A673 (cell line): ENCODE measurements around the gene POU4F3.

Experiments used
- CTCF ChIP-seq: fragments of 300-800, 200-600 bp; sonication (generic); conservative IDR thresholded peaks from 2 replicates; pipeline ENCODE4 v1.5.1; 2017; ENCODE audit warnings: low read depth, mild to moderate bottlenecking, antibody characterized with exemption, low read length, moderate library complexity, mixed read lengths
- EZH2 ChIP-seq: fragments of 200-600 bp; sonication (generic); IDR thresholded peaks from 2 replicates; pipeline ENCODE4 v1.6.1; 2017; ENCODE audit warnings: borderline replicate concordance, low read depth, mild to moderate bottlenecking, mixed read lengths, antibody characterized with exemption, low read length; ENCODE audit not compliant: poor library complexity, severe bottlenecking

DNA sequence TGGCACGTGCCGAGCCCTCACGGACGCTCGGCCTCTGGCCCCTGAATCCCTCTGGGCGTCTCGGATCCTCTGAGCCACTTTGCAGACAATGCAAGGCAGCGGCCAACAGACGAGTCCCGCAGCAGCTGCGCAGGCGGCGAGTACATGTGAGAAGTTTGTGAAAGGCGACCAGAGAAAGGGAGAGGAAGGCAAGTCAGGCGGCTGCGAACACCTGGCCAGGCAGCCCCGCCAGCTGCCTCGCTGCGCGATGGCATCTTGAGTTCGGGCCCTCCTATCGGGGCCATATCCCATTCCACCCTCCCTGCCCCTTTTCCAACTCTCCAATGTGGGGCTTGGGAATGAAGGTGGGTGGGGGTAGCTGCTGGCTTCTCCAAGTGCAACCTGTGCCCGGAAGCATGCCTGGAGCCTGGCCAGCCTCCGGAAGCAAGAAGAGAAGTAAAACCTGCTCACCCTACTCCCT is 4.5 kb upstream of the POU4F3 start:
- TF ChIP-seq CTCF (no peak), EZH2 (no peak)
